ENCODE results near the gene M1AP.

- TF ChIP-seq POLR2AphosphoS5 (IDR thresholded peaks at IDR 0.05; ENCODE audit: low read depth, low read length) (no peak), SIN3A (IDR thresholded peaks at IDR 0.05; ENCODE audit: borderline replicate concordance, insufficient read depth, low read length) (no peak), REST (IDR thresholded peaks at IDR 0.05; ENCODE audit: insufficient read depth in 1 of 2, low read depth in 2 of 2, low read length in 2 of 2) (no peak), TAF1 (IDR thresholded peaks at IDR 0.05; ENCODE audit: borderline replicate concordance, insufficient read depth, low read length) (no peak)
Measured at GRCh38 chr2:74690571-74690970, 42.4 kb upstream of the M1AP start.
